IMR-90 (cell line): ENCODE results near the gene IFNG-AS1. TPM values are rescaled to one million over a fixed set of nuclear protein-coding genes. Genes with fewer than 3 reads are reported as not detected.

ENCODE experiments used
- ATAC-seq: fragments of 200-7000 bp; cut with Tn5 transposase; 2 replicates; pipeline ENCODE4 v1.9.1; 2020; ENCODE audit warnings: low read depth, mild to moderate bottlenecking, moderate library complexity
- BruUV-seq: library from RNA; stranded (reverse); fragments of 400-500 nt; replicated peaks from 2 replicates; lab custom pipeline; 2021; lab: Mats Ljungman, UMichigan
- CTCF ChIA-PET: fragments of 300-600 bp; formaldehyde crosslinking; extraction: SDS; loops from one replicate; lab custom pipeline; 2021; ENCODE audit warnings: antibody characterized with exemption; lab: Yijun Ruan, JAX
- POLR2A ChIA-PET: fragments of 300-600 bp; sonication (Branson Sonifier 250); formaldehyde crosslinking; loops from one replicate; lab custom pipeline; 2022; ENCODE audit warnings: antibody characterized with exemption; ENCODE audit not compliant: unreplicated experiment; lab: Charles Lee
- DNase-seq: peaks from one replicate; pipeline ENCODE4 v3.0.0; 2013
- H2AFZ ChIP-seq: replicated peaks from 2 replicates; pipeline ENCODE3; 2013; ENCODE audit warnings: low read length, mild to moderate bottlenecking; ENCODE audit not compliant: poor library complexity
- H2AK5ac ChIP-seq: 2 replicates; pipeline ENCODE4 v1.6.1; 2013; ENCODE audit warnings: low read depth, low read length, inconsistent platforms
- H2AK9ac ChIP-seq: replicated peaks from 2 replicates; pipeline ENCODE3; 2013; ENCODE audit warnings: mild to moderate bottlenecking, low read depth, low read length, moderate library complexity; ENCODE audit not compliant: poor library complexity
- H2BK120ac ChIP-seq: 2 replicates; pipeline ENCODE4 v1.6.1; 2013; ENCODE audit warnings: low read depth, low read length, inconsistent platforms
- H2BK15ac ChIP-seq: 3 replicates; pipeline ENCODE4 v1.6.1; 2013; ENCODE audit warnings: low read depth, low read length, inconsistent platforms
- H2BK20ac ChIP-seq: 2 replicates; pipeline ENCODE4 v1.6.1; 2013; ENCODE audit warnings: low read depth, mild to moderate bottlenecking, inconsistent platforms, low read length, moderate library complexity
- H2BK5ac ChIP-seq: 2 replicates; pipeline ENCODE4 v1.6.1; 2013; ENCODE audit warnings: mild to moderate bottlenecking, low read depth, low read length, inconsistent platforms; ENCODE audit not compliant: poor library complexity, severe bottlenecking
- H3K14ac ChIP-seq: replicated peaks from 2 replicates; pipeline ENCODE4 v1.6.1; 2013; ENCODE audit warnings: low read depth, low read length, inconsistent platforms
- H3K18ac ChIP-seq: 2 replicates; pipeline ENCODE4 v1.6.1; 2013; ENCODE audit warnings: low read depth, low read length, control low read depth
- H3K23ac ChIP-seq: 2 replicates; pipeline ENCODE4 v1.6.1; 2013; ENCODE audit warnings: low read depth, low read length, inconsistent platforms
- H3K27ac ChIP-seq: 2 replicates; pipeline ENCODE4 v1.5.1; 2013; ENCODE audit warnings: mild to moderate bottlenecking, control low read depth, low read length; ENCODE audit not compliant: insufficient read depth
- H3K27me3 ChIP-seq: 2 replicates; pipeline ENCODE4 v1.6.1; 2013; ENCODE audit warnings: low read length; ENCODE audit not compliant: control insufficient read depth, insufficient read depth
- H3K36me3 ChIP-seq: 2 replicates; pipeline ENCODE4 v1.6.1; 2013; ENCODE audit warnings: low read length, mixed read lengths; ENCODE audit not compliant: control insufficient read depth, insufficient read depth
- H3K4ac ChIP-seq: 2 replicates; pipeline ENCODE4 v1.6.1; 2013; ENCODE audit warnings: low read depth, low read length, inconsistent platforms
- H3K4me1 ChIP-seq: 2 replicates; pipeline ENCODE4 v1.6.1; 2013; ENCODE audit warnings: low read length, mixed read lengths; ENCODE audit not compliant: control insufficient read depth, insufficient read depth
- H3K4me2 ChIP-seq: 2 replicates; pipeline ENCODE4 v1.6.1; 2013; ENCODE audit warnings: low read depth, mild to moderate bottlenecking, control low read depth, low read length, moderate library complexity
- H3K4me3 ChIP-seq: 2 replicates; pipeline ENCODE4 v1.5.1; 2013; ENCODE audit warnings: low read depth, mild to moderate bottlenecking, control low read depth, low read length, moderate library complexity; ENCODE audit not compliant: insufficient read depth
- H3K56ac ChIP-seq: 2 replicates; pipeline ENCODE4 v1.6.1; 2013; ENCODE audit warnings: low read length, inconsistent platforms; ENCODE audit not compliant: insufficient read depth; ENCODE audit errors: extremely low read depth
- H3K79me1 ChIP-seq, 2 experiments: 2 replicates each; pipeline ENCODE4 v1.6.1; 2013; ENCODE audit warnings: low read length in 2 of 2, inconsistent platforms in 1 of 2, low read depth in 1 of 2
- H3K9ac ChIP-seq: 2 replicates; pipeline ENCODE4 v1.6.1; 2013; ENCODE audit warnings: low read depth, low read length, control low read depth
- H3K9me1 ChIP-seq: 2 replicates; pipeline ENCODE4 v1.6.1; 2013; ENCODE audit warnings: low read length, inconsistent platforms; ENCODE audit not compliant: insufficient read depth
- H3K9me3 ChIP-seq: 2 replicates; pipeline ENCODE4 v1.6.1; 2013; ENCODE audit warnings: low read length; ENCODE audit not compliant: control insufficient read depth, insufficient read depth
- H4K20me1 ChIP-seq: 2 replicates; pipeline ENCODE4 v1.6.1; 2013; ENCODE audit warnings: low read length, inconsistent platforms; ENCODE audit not compliant: insufficient read depth
- H4K5ac ChIP-seq: 2 replicates; pipeline ENCODE4 v1.6.1; 2013; ENCODE audit warnings: mild to moderate bottlenecking, low read depth, low read length, control low read depth
- H4K8ac ChIP-seq, 2 experiments: 2 replicates each; pipeline ENCODE4 v1.6.1; 2013; ENCODE audit warnings: low read depth in 2 of 2, low read length in 2 of 2, control low read depth in 1 of 2, inconsistent platforms in 1 of 2
- H4K91ac ChIP-seq: 2 replicates; pipeline ENCODE4 v1.6.1; 2013; ENCODE audit warnings: low read depth, low read length, inconsistent platforms; ENCODE audit not compliant: insufficient read depth
- CEBPB ChIP-seq: IDR thresholded peaks from 2 replicates; pipeline ENCODE4 v1.6.1; 2012; ENCODE audit warnings: low read depth, low read length, improper control_type of control experiment
- RAD21 ChIP-seq: IDR thresholded peaks from 2 replicates; pipeline ENCODE4 v1.6.1; 2012; ENCODE audit warnings: low read length, improper control_type of control experiment
- dilution Hi-C: fragments of 300-500 bp; cut with HindIII; formaldehyde crosslinking; loops from one replicate; pipeline ENCODE4 v1.14.3; 2018; ENCODE audit warnings: low sequenced_read_pairs; ENCODE audit not compliant: unreplicated experiment
- in situ Hi-C: fragments of 300-500 bp; cut with MboI; formaldehyde crosslinking; loops from 3 replicates; pipeline ENCODE4 v1.14.3; 2019; ENCODE audit warnings: low sequenced_read_pairs, inconsistent platforms, mixed read lengths
- intact Hi-C: fragments of 100-400 bp; cut with micrococcal nuclease; formaldehyde crosslinking; loops from 2 replicates; pipeline ENCODE4 v1.10.0; 2022
- polyA plus RNA-seq, 3 experiments: library from polyadenylated mRNA; depleted of rRNA; stranded (reverse); fragments of >200 nt; gene quantifications; 2 replicates each; pipeline ENCODE4 v1.2.3, GENCODE V29; 2012; ENCODE audit warnings: low replicate concordance in 1 of 3
- total RNA-seq: library from RNA; depleted of rRNA; stranded (reverse); fragments of >200 nt; gene quantifications from 2 replicates; pipeline ENCODE4 v1.2.3, GENCODE V29; 2012

IFNG-AS1 gene
- total and polyA plus RNA-seq, 2 of the 4 experiments (the other 2 are of a cell fraction) = not detected

DNA sequence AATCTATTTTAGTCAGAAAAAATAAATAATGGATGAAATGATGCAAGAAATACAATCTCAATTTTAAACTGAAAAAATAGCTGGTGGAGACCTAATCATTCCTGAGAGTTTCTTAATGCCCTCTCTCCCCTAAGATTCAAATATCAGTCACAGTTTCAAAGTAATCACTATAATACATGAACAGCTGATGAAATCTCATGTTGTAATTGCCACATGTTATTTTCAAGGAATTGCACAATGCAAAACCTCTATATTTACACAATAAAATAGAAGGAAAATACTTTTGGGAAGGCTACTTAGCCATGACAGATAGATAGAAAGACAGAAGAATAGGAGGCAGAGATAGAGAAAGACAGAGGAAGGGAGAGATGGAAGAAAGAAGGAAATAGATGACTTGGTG, 18.2 kb downstream of the IFNG-AS1 start:
- TF ChIP-seq RAD21 (no peak), CEBPB (peak; percentile 60)
- Histone ChIP-seq H3K9me3 (peaks cover 4% of the 10 kb centered on the region; the same call in 1 of the 2 replicates), H2BK15ac (no peak overlapping the region), H3K27me3 (no peaks in the 10 kb centered on the region), H3K4ac (no peak overlapping the region), H3K36me3 (no peaks in the 10 kb centered on the region), H3K23ac (no peak overlapping the region), H2AK9ac (no peak overlapping the region), H3K27ac (peak overlapping the region; percentile 93; the same call in 1 of the 2 replicates), H3K4me2 (0 out of 2 replicates have a peak overlapping the region, but pooled peaks have one; percentile 46), H3K56ac (no peak overlapping the region), H4K20me1 (no peaks in the 10 kb centered on the region), H3K14ac (no peak overlapping the region), H3K9ac (no peak overlapping the region), H4K91ac (no peak overlapping the region), H4K8ac (no peak overlapping the region; a peak in 1 of 4 replicates), H4K5ac (no peak overlapping the region), H3K4me3 (no peak overlapping the region), H2BK20ac (no peak overlapping the region), H3K9me1 (no peaks in the 10 kb centered on the region), H3K4me1 (peaks cover 11% of the 10 kb centered on the region), H2BK5ac (no peak overlapping the region), H2BK120ac (no peak overlapping the region), H2AFZ (no peak overlapping the region), H2AK5ac (no peak overlapping the region), H3K18ac (no peak overlapping the region), H3K79me1 (no peaks in the 10 kb centered on the region)
- no peak for ATAC-seq
- in situ Hi-C loops (no loop called here), intact Hi-C loops (no loop called here), dilution Hi-C loops (no loop called here)
- DNase-seq = peak; percentile 10
- BruUV-seq = no TSS peak
- POLR2A ChIA-PET = no interaction called here
- CTCF ChIA-PET = interaction anchor here (1.4 kb wide), 1 partner anchor 33 kb away, joined by 3 read pairs; no protein-coding TSS in a partner anchor
